ENCODE measurements around the gene PTK6. TPM values are rescaled to one million over a fixed set of nuclear protein-coding genes. Genes with fewer than 3 reads are reported as not detected.
A peak's percentile ranks its signal among the peaks of the same experiment; 100 is the strongest.

PTK6 gene
- total and polyA plus RNA-seq, 2 of the 13 experiments (the other 11 are each of a cell fraction or from before 2014, with no cell fraction given), result 0.08 TPM; not detected in 1

DNA sequence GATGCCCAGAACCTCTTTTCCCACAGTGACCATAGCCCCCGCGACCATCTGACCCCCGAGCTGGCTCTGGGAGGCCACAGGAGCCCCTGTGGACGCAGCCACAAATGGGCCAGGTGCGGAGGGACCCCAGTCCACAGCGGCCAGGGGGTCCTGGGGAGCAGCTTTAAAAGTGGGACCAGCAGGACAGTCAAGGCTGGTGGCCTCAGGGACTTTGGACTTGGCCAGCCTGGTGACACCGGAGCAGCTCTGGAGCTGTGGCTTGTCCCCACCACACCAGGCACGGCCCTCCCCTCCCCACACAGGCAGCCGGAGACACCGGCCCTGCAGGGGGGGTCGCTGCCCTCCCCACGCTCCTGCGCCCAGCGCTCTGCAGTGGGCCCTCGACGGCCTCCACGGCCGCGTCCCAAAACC is 20.3 kb upstream of the PTK6 start (continued):
- TF ChIP-seq, protein P1, sequence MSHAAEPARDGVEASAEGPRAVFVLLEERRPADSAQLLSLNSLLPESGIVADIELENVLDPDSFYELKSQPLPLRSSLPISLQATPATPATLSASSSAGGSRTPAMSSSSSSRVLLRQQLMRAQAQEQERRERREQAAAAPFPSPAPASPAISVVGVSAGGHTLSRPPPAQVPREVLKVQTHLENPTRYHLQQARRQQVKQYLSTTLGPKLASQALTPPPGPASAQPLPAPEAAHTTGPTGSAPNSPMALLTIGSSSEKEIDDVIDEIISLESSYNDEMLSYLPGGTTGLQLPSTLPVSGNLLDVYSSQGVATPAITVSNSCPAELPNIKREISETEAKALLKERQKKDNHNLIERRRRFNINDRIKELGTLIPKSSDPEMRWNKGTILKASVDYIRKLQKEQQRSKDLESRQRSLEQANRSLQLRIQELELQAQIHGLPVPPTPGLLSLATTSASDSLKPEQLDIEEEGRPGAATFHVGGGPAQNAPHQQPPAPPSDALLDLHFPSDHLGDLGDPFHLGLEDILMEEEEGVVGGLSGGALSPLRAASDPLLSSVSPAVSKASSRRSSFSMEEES (CRISPR knock-in tag; IDR thresholded peaks at IDR 0.05), result no peak
- TF ChIP-seq FOXA3 (CRISPR knock-in tag; IDR thresholded peaks at IDR 0.05) (0 out of 2 replicates have a peak, but pooled peaks have one; percentile 7), KDM2A (CRISPR knock-in tag; IDR thresholded peaks at IDR 0.05; ENCODE audit: borderline replicate concordance, low read depth) (no peak; the same call in 1 of the 2 replicates), FIP1L1 (IDR thresholded peaks at IDR 0.05; ENCODE audit: borderline replicate concordance, insufficient read depth, low read depth, low read length) (no peak), GPN1 (CRISPR knock-in tag; IDR thresholded peaks at IDR 0.05; ENCODE audit: borderline replicate concordance) (no peak), MTA3 (CRISPR knock-in tag; IDR thresholded peaks at IDR 0.05) (no peak), CCDC6 (CRISPR knock-in tag; IDR thresholded peaks at IDR 0.05) (no peak), ZNF484 (CRISPR knock-in tag; IDR thresholded peaks at IDR 0.05; ENCODE audit: borderline replicate concordance, low read depth) (no peak), SSRP1 (CRISPR knock-in tag; IDR thresholded peaks at IDR 0.05) (no peak), HNRNPH1 (optimal IDR thresholded peaks at IDR 0.05; ENCODE audit: low read depth, low read length) (no peak), ISL2 (CRISPR knock-in tag; IDR thresholded peaks at IDR 0.05) (no peak), ZNF317 (CRISPR knock-in tag; IDR thresholded peaks at IDR 0.05) (no peak), FOXO1 (CRISPR knock-in tag; IDR thresholded peaks at IDR 0.05) (0 out of 2 replicates have a peak, but pooled peaks have one; percentile 20), SKI (IDR thresholded peaks at IDR 0.05; ENCODE audit: partially characterized antibody) (no peak), KLF13 (CRISPR knock-in tag; IDR thresholded peaks at IDR 0.05) (no peak), MIER2 (CRISPR knock-in tag; IDR thresholded peaks at IDR 0.05) (no peak)
- TF ChIP-seq, protein P2, sequence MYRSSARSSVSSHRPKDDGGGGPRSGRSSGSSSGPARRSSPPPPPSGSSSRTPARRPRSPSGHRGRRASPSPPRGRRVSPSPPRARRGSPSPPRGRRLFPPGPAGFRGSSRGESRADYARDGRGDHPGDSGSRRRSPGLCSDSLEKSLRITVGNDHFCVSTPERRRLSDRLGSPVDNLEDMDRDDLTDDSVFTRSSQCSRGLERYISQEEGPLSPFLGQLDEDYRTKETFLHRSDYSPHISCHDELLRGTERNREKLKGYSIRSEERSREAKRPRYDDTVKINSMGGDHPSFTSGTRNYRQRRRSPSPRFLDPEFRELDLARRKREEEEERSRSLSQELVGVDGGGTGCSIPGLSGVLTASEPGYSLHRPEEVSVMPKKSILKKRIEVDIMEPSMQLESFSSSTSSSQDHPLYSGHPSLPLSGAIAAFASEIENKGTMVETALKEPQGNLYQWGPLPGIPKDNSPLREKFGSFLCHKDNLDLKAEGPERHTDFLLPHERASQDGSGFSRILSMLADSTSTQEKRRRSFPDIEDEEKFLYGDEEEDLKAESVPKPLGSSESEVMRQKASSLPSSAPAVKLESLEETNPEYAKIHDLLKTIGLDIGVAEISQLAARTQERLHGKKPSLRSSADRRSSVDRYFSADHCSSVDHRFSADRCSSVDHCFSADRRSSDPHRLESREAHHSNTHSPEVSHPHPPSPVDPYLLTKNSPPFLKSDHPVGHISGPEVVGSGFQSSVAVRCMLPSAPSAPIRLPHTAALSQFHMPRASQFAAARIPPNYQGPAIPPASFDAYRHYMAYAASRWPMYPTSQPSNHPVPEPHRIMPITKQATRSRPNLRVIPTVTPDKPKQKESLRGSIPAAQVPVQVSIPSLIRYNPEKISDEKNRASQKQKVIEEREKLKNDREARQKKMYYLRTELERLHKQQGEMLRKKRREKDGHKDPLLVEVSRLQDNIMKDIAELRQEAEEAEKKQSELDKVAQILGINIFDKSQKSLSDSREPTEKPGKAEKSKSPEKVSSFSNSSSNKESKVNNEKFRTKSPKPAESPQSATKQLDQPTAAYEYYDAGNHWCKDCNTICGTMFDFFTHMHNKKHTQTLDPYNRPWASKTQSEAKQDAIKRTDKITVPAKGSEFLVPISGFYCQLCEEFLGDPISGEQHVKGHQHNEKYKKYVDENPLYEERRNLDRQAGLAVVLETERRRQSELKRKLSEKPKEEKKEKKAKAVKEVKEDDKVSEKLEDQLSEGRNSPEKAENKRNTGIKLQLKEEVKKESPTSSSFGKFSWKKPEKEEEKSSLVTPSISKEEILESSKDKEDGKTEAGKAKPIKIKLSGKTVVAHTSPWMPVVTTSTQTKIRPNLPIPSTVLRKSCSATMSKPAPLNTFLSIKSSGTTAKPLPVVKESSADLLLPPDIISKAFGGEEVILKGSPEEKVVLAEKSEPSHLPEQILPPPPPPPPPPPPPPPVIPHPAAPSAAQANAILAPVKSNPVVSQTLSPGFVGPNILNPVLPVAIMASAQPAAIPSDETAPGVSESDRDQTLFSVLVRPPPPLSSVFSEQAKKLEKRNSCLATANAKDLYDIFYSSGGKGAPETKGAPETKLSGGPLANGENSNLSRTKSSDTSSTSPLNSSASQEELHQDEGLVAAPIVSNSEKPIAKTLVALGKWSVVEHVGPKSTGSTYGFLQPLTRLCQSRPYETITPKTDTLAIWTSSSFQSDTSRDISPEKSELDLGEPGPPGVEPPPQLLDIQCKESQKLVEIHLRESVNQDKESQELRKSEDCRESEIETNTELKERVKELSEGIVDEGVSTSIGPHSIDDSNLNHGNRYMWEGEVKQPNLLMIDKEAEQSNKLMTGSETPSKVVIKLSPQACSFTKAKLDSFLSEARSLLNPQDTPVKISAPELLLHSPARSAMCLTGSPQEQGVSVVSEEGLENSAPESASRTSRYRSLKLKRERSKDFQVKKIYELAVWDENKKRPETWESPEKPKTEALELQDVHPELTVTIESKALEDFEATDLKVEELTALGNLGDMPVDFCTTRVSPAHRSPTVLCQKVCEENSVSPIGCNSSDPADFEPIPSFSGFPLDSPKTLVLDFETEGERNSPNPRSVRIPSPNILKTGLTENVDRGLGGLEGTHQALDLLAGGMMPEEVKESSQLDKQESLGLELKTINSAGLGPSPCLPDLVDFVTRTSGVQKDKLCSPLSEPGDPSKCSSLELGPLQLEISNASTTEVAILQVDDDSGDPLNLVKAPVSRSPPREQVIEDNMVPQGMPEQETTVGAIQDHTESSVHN (CRISPR knock-in tag; IDR thresholded peaks at IDR 0.05), result no peak
- TF ChIP-seq, protein P3, sequence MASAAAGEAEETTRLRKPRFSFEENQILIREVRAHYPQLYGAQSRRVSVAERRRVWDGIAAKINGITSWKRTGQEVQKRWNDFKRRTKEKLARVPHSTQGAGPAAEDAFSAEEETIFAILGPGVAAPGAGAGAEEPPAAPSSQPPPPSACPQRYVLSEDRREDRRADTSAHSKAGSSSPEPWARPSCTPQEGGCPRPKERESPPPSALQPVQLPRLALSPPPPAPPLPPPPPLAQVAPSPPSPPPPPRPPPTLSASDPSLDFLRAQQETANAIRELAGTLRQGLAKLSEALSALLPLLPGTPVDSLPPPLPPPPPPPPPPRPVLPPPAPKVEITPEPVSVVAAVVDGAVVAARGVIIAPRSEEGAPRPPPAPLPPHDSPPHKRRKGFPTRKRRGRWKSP (CRISPR knock-in tag; IDR thresholded peaks at IDR 0.05), result 0 out of 2 replicates have a peak, but pooled peaks have one; percentile 23
- TF ChIP-seq, protein P4, sequence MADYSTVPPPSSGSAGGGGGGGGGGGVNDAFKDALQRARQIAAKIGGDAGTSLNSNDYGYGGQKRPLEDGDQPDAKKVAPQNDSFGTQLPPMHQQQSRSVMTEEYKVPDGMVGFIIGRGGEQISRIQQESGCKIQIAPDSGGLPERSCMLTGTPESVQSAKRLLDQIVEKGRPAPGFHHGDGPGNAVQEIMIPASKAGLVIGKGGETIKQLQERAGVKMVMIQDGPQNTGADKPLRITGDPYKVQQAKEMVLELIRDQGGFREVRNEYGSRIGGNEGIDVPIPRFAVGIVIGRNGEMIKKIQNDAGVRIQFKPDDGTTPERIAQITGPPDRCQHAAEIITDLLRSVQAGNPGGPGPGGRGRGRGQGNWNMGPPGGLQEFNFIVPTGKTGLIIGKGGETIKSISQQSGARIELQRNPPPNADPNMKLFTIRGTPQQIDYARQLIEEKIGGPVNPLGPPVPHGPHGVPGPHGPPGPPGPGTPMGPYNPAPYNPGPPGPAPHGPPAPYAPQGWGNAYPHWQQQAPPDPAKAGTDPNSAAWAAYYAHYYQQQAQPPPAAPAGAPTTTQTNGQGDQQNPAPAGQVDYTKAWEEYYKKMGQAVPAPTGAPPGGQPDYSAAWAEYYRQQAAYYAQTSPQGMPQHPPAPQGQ (CRISPR knock-in tag; IDR thresholded peaks at IDR 0.05; ENCODE audit: borderline replicate concordance), result no peak

Measured in HepG2 (cell line).